ENCODE data around the gene PA2G4. TPM values are rescaled to one million over a fixed set of nuclear protein-coding genes. Genes with fewer than 3 reads are reported as not detected.

Gene PA2G4
- total and polyA plus RNA-seq, 2 donors (not counting 1 experiment from before 2014, with no cell fraction given) = 92.2 to 202 TPM

DNA sequence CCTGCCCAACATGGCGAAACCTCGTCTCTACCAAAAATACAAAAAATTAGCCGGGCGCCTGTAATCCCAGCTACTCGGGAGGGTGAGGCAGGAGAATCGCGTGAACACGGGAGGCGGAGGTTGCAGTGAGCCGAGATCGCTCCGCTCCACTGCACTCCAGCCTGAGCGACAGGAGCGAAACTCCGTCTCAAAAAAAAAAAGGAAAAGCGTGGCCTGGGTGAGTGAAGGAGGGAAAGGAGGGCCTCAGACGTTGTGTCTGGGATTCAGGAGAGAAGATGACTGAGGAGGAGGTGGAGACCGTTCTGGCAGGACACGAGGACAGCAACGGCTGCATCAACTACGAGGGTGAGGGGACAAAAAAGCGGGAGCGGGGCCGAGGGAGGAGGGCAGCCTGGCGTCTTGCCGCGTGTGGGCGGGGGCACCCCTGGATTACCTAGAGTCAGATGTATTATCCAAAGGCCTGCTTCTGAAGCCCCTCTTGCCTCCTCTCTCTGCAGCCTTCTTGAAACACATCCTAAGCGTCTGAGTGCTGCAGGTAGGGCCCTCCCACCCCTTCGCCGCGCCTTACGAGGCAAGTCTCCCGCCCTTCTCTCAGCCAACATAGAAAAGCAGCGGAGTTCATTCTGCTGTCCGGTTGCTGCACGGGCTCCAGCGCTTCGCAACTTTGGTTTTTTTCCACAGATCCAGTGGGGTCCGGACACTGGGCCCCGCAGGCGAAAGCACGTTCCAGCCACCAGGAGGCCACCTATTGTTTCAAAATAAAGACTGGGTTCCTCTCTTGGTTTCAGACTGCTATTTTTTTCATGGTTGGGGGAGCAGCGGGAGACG is 53.1 kb downstream of the PA2G4 start:
- H3K27ac ChIP-seq (ENCODE audit: insufficient read depth, low read length) = peak overlapping the region; percentile 73
- TF ChIP-seq, protein P1, sequence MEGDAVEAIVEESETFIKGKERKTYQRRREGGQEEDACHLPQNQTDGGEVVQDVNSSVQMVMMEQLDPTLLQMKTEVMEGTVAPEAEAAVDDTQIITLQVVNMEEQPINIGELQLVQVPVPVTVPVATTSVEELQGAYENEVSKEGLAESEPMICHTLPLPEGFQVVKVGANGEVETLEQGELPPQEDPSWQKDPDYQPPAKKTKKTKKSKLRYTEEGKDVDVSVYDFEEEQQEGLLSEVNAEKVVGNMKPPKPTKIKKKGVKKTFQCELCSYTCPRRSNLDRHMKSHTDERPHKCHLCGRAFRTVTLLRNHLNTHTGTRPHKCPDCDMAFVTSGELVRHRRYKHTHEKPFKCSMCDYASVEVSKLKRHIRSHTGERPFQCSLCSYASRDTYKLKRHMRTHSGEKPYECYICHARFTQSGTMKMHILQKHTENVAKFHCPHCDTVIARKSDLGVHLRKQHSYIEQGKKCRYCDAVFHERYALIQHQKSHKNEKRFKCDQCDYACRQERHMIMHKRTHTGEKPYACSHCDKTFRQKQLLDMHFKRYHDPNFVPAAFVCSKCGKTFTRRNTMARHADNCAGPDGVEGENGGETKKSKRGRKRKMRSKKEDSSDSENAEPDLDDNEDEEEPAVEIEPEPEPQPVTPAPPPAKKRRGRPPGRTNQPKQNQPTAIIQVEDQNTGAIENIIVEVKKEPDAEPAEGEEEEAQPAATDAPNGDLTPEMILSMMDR (conservative IDR thresholded peaks at IDR 0.05 in 1 of 2, IDR thresholded peaks at IDR 0.05 in 1 of 2; ENCODE audit: low read depth in 1 of 2, low read length in 2 of 2) = peak; percentile 53 to 66
- TF ChIP-seq EZH2 (IDR thresholded peaks at IDR 0.05; ENCODE audit: low read length, missing control alignments) = no peak
- DNase-seq (ENCODE audit: low read depth in 2 of 2) = peak; percentile 85
- H3K9me3 ChIP-seq (ENCODE audit: control insufficient read depth, insufficient read depth, low read depth, low read length) = no peaks in the 10 kb centered on the region
- H3K4me2 ChIP-seq (ENCODE audit: extremely low read depth, insufficient read depth, low read length) = peak overlapping the region; percentile 88
- peaks cover 1% of the 10 kb centered on the region for H4K20me1 ChIP-seq (ENCODE audit: control insufficient read depth, extremely low read depth, insufficient read depth, low read length)
- H2AFZ ChIP-seq (ENCODE audit: low read length) = peak overlapping the region; percentile 64
- peaks cover 22% of the 10 kb centered on the region for H3K4me1 ChIP-seq (ENCODE audit: control insufficient read depth, extremely low read depth, insufficient read depth, low read length)
- H3K79me2 ChIP-seq (ENCODE audit: control insufficient read depth, insufficient read depth, low read length) = peaks cover 43% of the 10 kb centered on the region
- H3K27me3 ChIP-seq (ENCODE audit: control insufficient read depth, insufficient read depth, low read length) = no peaks in the 10 kb centered on the region
- H3K9ac ChIP-seq (ENCODE audit: insufficient read depth, low read length) = peak overlapping the region; percentile 56
- peak overlapping the region; percentile 46 to 67 (median 56) for H3K4me3 ChIP-seq (replicated peaks in 1 of 4; ENCODE audit: control extremely low read depth in 1 of 4, insufficient read depth in 1 of 4, low read depth in 3 of 4, low read length in 4 of 4)
- H3K36me3 ChIP-seq (ENCODE audit: control insufficient read depth, insufficient read depth, low read length) = peaks cover 24% of the 10 kb centered on the region

DNA sequence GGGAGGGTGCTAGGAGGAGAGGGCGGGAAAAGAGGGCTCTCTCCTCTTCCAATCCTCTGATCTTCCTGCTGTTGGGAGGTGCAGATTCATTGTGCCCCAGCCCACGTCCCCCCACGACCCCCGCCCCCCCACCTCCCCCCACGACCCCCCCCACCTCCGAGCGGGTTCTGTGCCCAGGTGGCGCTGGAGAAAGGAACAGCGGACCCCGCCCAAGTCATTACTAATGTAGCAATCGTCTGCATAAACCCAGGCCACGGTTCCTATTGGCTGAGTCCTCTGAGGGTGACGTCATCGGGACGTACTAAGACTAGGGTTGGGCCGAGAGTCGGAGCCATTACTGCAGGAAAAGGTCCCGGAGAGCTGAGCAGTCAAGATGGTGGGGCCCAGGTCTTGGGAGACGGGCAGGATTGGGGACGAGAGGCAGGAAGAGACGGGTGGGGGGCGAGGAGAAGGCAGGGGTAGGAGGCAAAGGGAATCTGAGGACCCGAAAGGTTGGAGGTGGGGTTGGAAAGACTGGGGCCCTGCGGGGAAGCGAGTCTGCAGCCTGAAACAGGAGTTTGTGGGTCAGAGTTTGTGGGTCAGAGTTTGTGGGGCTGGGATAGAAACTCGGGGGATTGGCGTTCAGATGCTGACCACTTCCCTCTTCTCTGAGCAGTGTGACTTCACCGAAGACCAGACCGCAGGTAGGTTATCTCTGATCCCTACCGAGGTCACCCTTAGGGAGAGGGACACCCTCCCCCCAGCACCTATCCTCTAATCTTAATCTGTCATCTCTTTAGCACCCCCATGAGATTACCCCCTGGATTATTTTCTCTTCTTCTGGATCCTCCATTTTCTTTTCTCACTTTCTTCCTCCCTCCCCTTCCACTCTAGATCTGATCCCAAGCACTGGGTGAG is 53.9 kb downstream of the PA2G4 start, which contains the start of gene MYL6:
MYL6 (plus strand) TSS at position 331 of the 897 bp plus-strand sequence; CDS start at position 374, 43 bp downstream.
- Histone ChIP-seq H3K9me3 (ENCODE audit: control insufficient read depth, insufficient read depth, low read depth, low read length) (no peaks in the 10 kb centered on the region), H3K27ac (ENCODE audit: insufficient read depth, low read length) (peak within 1 kb of the TSS; percentile 95), H3K4me1 (ENCODE audit: control insufficient read depth, extremely low read depth, insufficient read depth, low read length) (peaks cover 15% of the 10 kb centered on the region), H3K79me2 (ENCODE audit: control insufficient read depth, insufficient read depth, low read length) (peaks cover 39% of the 10 kb centered on the region), H2AFZ (ENCODE audit: low read length) (peak within 1 kb of the TSS; percentile 64), H3K9ac (ENCODE audit: insufficient read depth, low read length) (peak within 1 kb of the TSS; percentile 88), H3K36me3 (ENCODE audit: control insufficient read depth, insufficient read depth, low read length) (peaks cover 25% of the 10 kb centered on the region), H3K4me2 (ENCODE audit: extremely low read depth, insufficient read depth, low read length) (peak within 1 kb of the TSS; percentile 90), H4K20me1 (ENCODE audit: control insufficient read depth, extremely low read depth, insufficient read depth, low read length) (peaks cover 1% of the 10 kb centered on the region), H3K4me3 (replicated peaks in 1 of 4; ENCODE audit: control extremely low read depth in 1 of 4, insufficient read depth in 1 of 4, low read depth in 3 of 4, low read length in 4 of 4) (peak within 1 kb of the TSS; percentile 53 to 97 (median 74)), H3K27me3 (ENCODE audit: control insufficient read depth, insufficient read depth, low read length) (no peaks in the 10 kb centered on the region)
- peak; percentile 97 to 99 for DNase-seq (ENCODE audit: low read depth in 2 of 2)
- TF ChIP-seq EZH2 (IDR thresholded peaks at IDR 0.05; ENCODE audit: low read length, missing control alignments) = no peak
- TF ChIP-seq, protein P1 (conservative IDR thresholded peaks at IDR 0.05 in 1 of 2, IDR thresholded peaks at IDR 0.05 in 1 of 2; ENCODE audit: low read depth in 1 of 2, low read length in 2 of 2) = no peak
